GM12878 (cell line): ENCODE measurements around the gene N4BP2L2. TPM values are rescaled to one million over a fixed set of nuclear protein-coding genes. Genes with fewer than 3 reads are reported as not detected.

Experiments
- ATF7 ChIP-seq: fragments of 450-650 bp; IDR thresholded peaks from 2 replicates; pipeline ENCODE4 v1.6.1; 2016; ENCODE audit warnings: low read depth, mild to moderate bottlenecking
- BCLAF1 ChIP-seq: fragments of 450-650 bp; IDR thresholded peaks from 2 replicates; pipeline ENCODE4 v1.6.1; 2017; ENCODE audit warnings: antibody characterized with exemption, mild to moderate bottlenecking, moderate library complexity
- BHLHE40 ChIP-seq, 2 experiments: fragments of 450-650 bp in 1 of 2; IDR thresholded peaks; 2 replicates each; pipeline ENCODE4 v1.6.1; 2011 to 2017; ENCODE audit warnings: low read depth in 2 of 2, borderline replicate concordance in 1 of 2, improper control_type of control experiment in 1 of 2, low read length in 1 of 2, mild to moderate bottlenecking in 1 of 2
- CEBPZ ChIP-seq: fragments of 150-350 bp; IDR thresholded peaks from 2 replicates; pipeline ENCODE4 v1.6.1; 2016; ENCODE audit warnings: low read depth, low read length
- CUX1 ChIP-seq: IDR thresholded peaks from 2 replicates; pipeline ENCODE4 v1.6.1; 2012; ENCODE audit warnings: improper control_type of control experiment, low read depth, low read length; ENCODE audit not compliant: insufficient replicate concordance
- IRF4 ChIP-seq: IDR thresholded peaks from 2 replicates; pipeline ENCODE4 v1.6.1; 2011; ENCODE audit warnings: low read depth, low read length
- KDM1A ChIP-seq: fragments of 200-600 bp; sonication (generic); IDR thresholded peaks from 2 replicates; pipeline ENCODE4 v1.6.1; 2016; ENCODE audit warnings: borderline replicate concordance
- NBN ChIP-seq: fragments of 450-650 bp; IDR thresholded peaks from 2 replicates; pipeline ENCODE4 v1.6.1; 2016
- RBBP5 ChIP-seq: fragments of 200-600 bp; sonication (generic); conservative IDR thresholded peaks from 2 replicates; pipeline ENCODE4 v1.6.1; 2016
- RUNX3 ChIP-seq: IDR thresholded peaks from 2 replicates; pipeline ENCODE4 v1.6.1; 2012; ENCODE audit warnings: low read length, inconsistent platforms
- SUPT20H ChIP-seq: IDR thresholded peaks from 2 replicates; pipeline ENCODE4 v1.6.1; 2011; ENCODE audit warnings: low read depth, mild to moderate bottlenecking, low read length, moderate library complexity, borderline replicate concordance; ENCODE audit not compliant: control insufficient read depth
- YY1 ChIP-seq: IDR thresholded peaks from 2 replicates; pipeline ENCODE4 v1.6.1; 2011; ENCODE audit warnings: low read depth, mild to moderate bottlenecking, low read length
- ZBTB11 ChIP-seq: fragments of 450-650 bp; formaldehyde crosslinking; IDR thresholded peaks from 2 replicates; pipeline ENCODE4 v1.5.0; 2022; ENCODE audit warnings: mild to moderate bottlenecking, missing genetic modification characterization
- ZNF207 ChIP-seq: fragments of 450-650 bp; IDR thresholded peaks from 2 replicates; pipeline ENCODE4 v1.6.1; 2014; ENCODE audit warnings: antibody characterized with exemption, mild to moderate bottlenecking, borderline replicate concordance
- polyA plus RNA-seq, 11 experiments: library from polyadenylated mRNA; depleted of rRNA in 4 of 11; unstranded in 6 of 11; stranded (reverse) in 5 of 11; fragments of >200 nt; fragmentation: Nextera tagmentation in 4 of 11; fragmentation: Illumina TruSeq in 1 of 11; extraction: Ambion mirVana in 4 of 11; extraction: Trizol in 1 of 11; gene quantifications; 1 replicate in 1 of 11; 2 replicates in 10 of 11; pipeline versions ENCODE4 v1.2.1 to v1.2.3, GENCODE V29; 2011 to 2016; ENCODE audit warnings: inconsistent platforms in 2 of 11, missing spikeins in 2 of 11, low read depth in 1 of 11
- total RNA-seq, 4 experiments: library from RNA; depleted of rRNA in 3 of 4; stranded (reverse); fragments of >200 nt in 3 of 4; fragmentation: Illumina TruSeq in 1 of 4; extraction: Trizol in 1 of 4; gene quantifications; 2 replicates each; pipeline versions ENCODE4 v1.2.1 to v1.2.3, GENCODE V29; 2013 to 2021

The N4BP2L2 gene
- total and polyA plus RNA-seq, 10 of the 15 experiments (the other 5 are each of a cell fraction or from before 2014, with no cell fraction given), result 41.7 to 87.1 (median 61.2) TPM

GRCh38 chr13:32426990-32427851 lies 111.4 kb downstream of the N4BP2L2 start (continued):
- TF ChIP-seq BCLAF1 (no peak), BHLHE40 (IDR thresholded peaks at IDR 0.05; ENCODE audit: borderline replicate concordance in 1 of 2, low read depth in 2 of 2, low read length in 1 of 2) (peak in 1 of 2 experiments; percentile 11; a peak in 1 of 4 replicates), NBN (no peak), CEBPZ (no peak), ZBTB11 (no peak), KDM1A (no peak), ZNF207 (no peak), SUPT20H (no peak), RBBP5 (no peak), RUNX3 (no peak), IRF4 (no peak), YY1 (no peak), ATF7 (no peak), CUX1 (no peak)
